GM19463 (cell line): Measurements from ENCODE around the gene CYRIA.
A peak's percentile ranks its signal among the peaks of the same experiment; 100 is the strongest.

Experiments
- ATAC-seq: cut with Tn5 transposase; IDR thresholded peaks from one replicate; pipeline ENCODE4 v1.9.1; 2021; ENCODE audit warnings: mild to moderate bottlenecking, moderate library complexity; ENCODE audit not compliant: unreplicated experiment

CYRIA gene

GRCh38 chr2:16665748-16666448 is at the start of gene CYRIA:
Gene CYRIA (minus strand): TSS chr2:16665834. CDS start chr2:16588119, 77,715 bp downstream.
- ATAC-seq, result peak; percentile 67

GRCh38 chr2:16713011-16713423 is 47.4 kb upstream of the CYRIA start:
- peak; percentile 68 for ATAC-seq

- no peak for ATAC-seq
Measured at GRCh38 chr2:16709769-16710168, 44.1 kb upstream of the CYRIA start.

GRCh38 chr2:16708173-16708572 is 42.5 kb upstream of the CYRIA start:
- no peak for ATAC-seq

GRCh38 chr2:16707014-16707623 is 41.5 kb upstream of the CYRIA start:
- ATAC-seq, result no peak

- no peak for ATAC-seq
Measured at GRCh38 chr2:16700551-16701259, 35.1 kb upstream of the CYRIA start.

- ATAC-seq, result no peak
Measured at GRCh38 chr2:16693854-16694253, 28.2 kb upstream of the CYRIA start.

GRCh38 chr2:16691261-16691660 is 25.6 kb upstream of the CYRIA start:
- ATAC-seq, result no peak

- no peak for ATAC-seq
Measured at GRCh38 chr2:16687955-16688354, 22.3 kb upstream of the CYRIA start.

- no peak for ATAC-seq
Measured at GRCh38 chr2:16687222-16687621, 21.6 kb upstream of the CYRIA start.

- ATAC-seq, result no peak
Measured at GRCh38 chr2:16686641-16687040, 21.0 kb upstream of the CYRIA start.

GRCh38 chr2:16685340-16685715 is 19.7 kb upstream of the CYRIA start:
- ATAC-seq, result no peak

- ATAC-seq, result no peak
Measured at GRCh38 chr2:16684676-16685339, 19.2 kb upstream of the CYRIA start.

- ATAC-seq, result no peak
Measured at GRCh38 chr2:16683576-16683975, 17.9 kb upstream of the CYRIA start.

- no peak for ATAC-seq
Measured at GRCh38 chr2:16682431-16683118, 16.9 kb upstream of the CYRIA start.

- ATAC-seq, result no peak
Measured at GRCh38 chr2:16680781-16681180, 15.1 kb upstream of the CYRIA start.

GRCh38 chr2:16680304-16680703 is 14.7 kb upstream of the CYRIA start:
- ATAC-seq, result no peak

GRCh38 chr2:16678964-16679363 is 13.3 kb upstream of the CYRIA start:
- ATAC-seq, result no peak

GRCh38 chr2:16677875-16678274 is 12.2 kb upstream of the CYRIA start:
- no peak for ATAC-seq

- ATAC-seq, result no peak
Measured at GRCh38 chr2:16675781-16676180, 10.1 kb upstream of the CYRIA start.

- no peak for ATAC-seq
Measured at GRCh38 chr2:16674154-16674553, 8.5 kb upstream of the CYRIA start.
